ENCODE measurements around the gene KISS1R.
A peak's percentile ranks its signal among the peaks of the same experiment; 100 is the strongest.

Gene KISS1R

DNA sequence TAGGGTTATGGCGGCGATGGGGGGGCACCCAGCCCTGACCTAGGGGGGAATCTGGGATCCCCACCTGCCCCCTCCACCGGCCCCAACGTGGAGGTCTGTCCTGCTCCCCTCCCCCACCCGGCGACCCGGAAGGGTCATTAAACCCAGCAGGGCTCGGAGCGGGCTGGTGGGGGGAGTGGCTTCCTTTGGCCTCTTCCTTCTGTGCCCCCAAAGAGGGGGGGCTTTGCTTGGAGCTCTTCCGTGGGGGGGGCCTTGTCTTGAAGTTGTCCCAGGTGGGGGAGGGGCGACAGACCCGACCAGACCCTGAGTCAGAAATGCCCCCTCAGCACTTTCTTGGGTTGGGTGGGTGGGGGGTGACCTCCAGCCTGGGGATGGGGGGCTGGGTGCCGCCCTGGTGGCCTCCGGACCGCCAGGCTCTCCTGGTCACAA lies 10.2 kb downstream of the KISS1R start:
- no peak for DNase-seq (ENCODE audit: low spot score)
- TF ChIP-seq, protein P1, sequence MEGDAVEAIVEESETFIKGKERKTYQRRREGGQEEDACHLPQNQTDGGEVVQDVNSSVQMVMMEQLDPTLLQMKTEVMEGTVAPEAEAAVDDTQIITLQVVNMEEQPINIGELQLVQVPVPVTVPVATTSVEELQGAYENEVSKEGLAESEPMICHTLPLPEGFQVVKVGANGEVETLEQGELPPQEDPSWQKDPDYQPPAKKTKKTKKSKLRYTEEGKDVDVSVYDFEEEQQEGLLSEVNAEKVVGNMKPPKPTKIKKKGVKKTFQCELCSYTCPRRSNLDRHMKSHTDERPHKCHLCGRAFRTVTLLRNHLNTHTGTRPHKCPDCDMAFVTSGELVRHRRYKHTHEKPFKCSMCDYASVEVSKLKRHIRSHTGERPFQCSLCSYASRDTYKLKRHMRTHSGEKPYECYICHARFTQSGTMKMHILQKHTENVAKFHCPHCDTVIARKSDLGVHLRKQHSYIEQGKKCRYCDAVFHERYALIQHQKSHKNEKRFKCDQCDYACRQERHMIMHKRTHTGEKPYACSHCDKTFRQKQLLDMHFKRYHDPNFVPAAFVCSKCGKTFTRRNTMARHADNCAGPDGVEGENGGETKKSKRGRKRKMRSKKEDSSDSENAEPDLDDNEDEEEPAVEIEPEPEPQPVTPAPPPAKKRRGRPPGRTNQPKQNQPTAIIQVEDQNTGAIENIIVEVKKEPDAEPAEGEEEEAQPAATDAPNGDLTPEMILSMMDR (IDR thresholded peaks at IDR 0.05), result no peak
- Histone ChIP-seq H3K4me3 (peak overlapping the region; percentile 78), H3K27ac (peak overlapping the region; percentile 7 to 70)

DNA sequence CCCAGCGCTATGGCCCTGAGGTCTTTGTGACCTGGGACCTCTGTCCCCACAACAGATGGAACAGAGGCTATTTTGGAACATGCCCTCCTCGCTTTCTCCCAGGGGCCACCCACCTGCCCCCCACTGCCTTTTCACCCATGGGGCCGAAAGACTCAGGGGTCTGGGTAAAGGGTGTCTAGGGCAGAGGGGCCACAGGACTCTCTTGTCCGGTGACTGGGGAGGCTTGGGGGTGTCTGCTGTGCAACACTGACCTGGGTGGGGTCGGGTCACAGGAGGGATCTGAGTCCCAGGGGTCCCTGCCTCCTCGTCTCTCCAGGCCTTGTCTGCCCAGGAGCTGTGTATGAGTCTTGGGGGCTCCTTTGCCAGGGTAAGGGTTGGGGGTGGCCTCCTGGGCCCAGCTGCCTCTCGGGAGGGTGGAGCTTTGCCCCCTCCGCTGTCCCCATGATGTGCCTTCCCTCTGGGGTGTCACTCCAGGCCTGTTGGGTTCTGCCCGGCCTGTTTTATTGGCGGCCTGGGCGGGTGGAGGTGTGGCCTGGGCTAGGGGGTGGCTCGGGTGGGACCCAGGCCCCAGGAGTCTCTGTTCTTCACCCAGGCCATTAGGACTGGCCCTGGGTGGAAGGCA lies 10.8 kb downstream of the KISS1R start:
- no peak for DNase-seq (ENCODE audit: low spot score)
- TF ChIP-seq, protein P1 (IDR thresholded peaks at IDR 0.05), result no peak
- Histone ChIP-seq H3K27ac (peak overlapping the region; percentile 7 to 70), H3K4me3 (peak overlapping the region; percentile 78)

DNA sequence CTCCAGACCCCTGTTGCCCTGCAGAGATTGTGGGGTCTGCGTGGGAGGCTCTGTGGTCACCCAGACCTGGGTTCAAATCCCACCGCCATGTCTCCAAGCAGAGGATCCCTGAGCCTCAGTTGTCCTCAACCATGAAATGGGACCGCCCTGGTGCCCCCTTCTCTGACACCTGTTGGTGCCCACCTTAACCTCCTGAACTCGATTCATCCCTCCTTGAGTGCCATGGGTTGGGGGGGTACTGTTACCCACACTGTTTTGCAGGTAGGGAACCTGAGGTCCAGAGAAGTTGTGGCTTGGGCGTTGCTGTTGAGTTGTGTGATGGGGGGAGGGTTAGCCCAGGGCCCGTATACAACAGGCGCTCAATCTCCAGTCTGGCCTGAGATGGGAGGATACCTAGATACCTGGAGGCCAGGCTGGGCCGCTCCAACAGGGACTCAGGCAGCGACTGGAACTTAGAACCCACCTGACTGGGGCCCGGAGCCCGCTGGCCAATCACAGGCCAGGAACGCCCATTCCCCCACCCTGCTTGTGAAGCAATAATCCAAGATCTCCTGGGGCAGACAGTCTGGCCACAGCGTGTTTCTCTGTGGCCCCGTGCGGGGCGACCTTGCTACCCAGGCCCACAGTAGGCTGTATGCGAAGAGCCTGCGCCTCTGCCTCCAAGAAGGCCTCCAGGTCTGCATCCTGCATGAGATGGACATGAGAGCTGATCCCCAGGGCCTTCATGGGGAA lies 11.5 kb downstream of the KISS1R start:
- DNase-seq (ENCODE audit: low spot score), result no peak
- TF ChIP-seq, protein P1 (IDR thresholded peaks at IDR 0.05), result no peak
- Histone ChIP-seq H3K27ac (peak overlapping the region in 1 of 2 donors; percentile 21), H3K4me3 (no peak overlapping the region)

DNA sequence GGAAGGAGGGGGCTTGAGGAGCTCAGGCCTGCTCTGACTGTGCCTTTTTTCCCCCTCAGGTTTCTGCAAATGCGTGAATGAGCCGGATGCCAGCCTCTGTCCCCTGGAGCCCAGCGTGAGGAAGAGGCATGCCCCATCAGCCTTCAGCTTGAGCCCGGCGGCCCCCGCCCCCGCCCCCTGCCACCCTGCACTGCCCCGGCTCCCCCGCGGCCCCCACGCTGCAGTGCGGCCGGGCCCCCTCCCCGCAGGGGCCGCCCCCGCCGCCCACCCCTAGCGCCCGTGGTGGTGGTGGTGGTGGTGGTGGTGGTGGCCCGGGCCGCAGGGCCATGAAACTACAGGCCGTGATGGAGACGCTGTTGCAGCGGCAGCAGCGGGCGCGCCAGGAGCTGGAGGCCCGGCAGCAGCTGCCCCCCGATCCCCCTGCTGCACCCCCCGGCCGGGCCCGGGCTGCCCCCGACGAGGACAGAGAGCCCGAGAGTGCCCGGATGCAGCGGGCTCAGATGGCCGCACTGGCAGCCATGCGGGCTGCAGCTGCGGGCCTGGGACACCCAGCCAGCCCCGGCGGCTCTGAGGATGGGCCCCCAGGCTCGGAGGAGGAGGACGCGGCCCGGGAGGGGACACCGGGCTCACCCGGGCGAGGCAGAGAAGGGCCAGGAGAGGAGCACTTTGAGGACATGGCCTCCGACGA lies 12.2 kb downstream of the KISS1R start:
- TF ChIP-seq, protein P1 (IDR thresholded peaks at IDR 0.05), result no peak
- Histone ChIP-seq H3K4me3 (no peak overlapping the region), H3K27ac (no peak overlapping the region)
- no peak for DNase-seq (ENCODE audit: low spot score)

DNA sequence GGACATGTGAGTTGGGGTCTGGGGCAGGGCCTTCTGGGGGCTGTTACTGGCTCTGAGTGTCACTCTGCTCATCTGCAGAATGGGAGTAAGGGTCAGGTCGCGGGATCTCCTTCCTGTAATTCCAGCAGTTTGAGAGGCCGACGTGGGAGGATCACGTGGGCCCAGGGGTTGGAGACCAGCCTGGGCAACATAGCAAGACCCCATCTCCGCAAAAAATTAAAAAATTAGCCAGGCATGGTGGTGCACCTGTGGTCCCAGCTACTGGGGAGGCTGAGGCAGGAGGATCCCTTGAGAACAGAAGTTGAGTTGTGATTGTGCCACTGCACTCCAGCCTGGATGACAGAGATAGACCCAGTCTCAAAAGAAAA lies 12.7 kb downstream of the KISS1R start:
- TF ChIP-seq, protein P1 (IDR thresholded peaks at IDR 0.05), result no peak
- DNase-seq (ENCODE audit: low spot score), result no peak
- Histone ChIP-seq H3K4me3 (no peak overlapping the region), H3K27ac (no peak overlapping the region)

DNA sequence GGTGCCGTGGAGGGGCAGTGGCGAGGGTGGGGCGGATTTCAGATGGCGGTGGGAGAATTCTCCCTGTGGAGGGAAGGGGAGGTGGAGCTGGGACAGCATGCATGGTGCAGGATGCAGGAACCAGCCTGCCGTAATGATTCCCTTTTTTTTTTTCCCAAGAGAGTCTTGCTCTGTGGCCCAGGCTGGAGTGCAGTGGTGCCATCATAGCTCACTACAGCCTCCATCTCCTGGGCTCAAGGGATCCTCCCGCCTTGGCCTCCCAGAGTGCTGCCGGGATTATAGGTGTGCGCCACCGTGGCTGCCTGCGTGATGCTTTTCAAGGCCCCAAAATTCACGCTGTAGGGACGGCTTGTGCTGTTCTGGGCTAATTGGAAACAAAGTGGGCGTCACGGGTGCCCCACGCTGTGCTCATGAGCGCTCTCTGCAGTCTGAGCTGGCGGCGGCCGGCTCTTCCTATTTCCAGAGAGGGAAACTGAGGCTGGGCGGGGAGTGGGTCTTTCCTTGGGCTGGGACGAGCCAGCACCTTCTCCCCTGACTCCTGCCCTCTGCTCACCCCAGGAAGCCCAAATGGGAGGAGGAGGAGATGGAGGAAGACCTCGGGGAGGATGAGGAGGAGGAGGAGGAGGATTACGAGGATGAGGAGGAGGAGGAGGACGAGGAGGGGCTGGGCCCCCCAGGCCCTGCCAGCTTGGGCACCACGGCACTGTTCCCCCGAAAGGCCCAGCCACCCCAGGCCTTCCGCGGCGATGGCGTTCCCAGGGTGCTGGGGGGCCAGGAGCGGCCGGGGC lies 14.9 kb downstream of the KISS1R start:
- TF ChIP-seq, protein P1 (IDR thresholded peaks at IDR 0.05), result no peak
- Histone ChIP-seq H3K27ac (peak overlapping the region in 1 of 2 donors; percentile 62), H3K4me3 (no peak overlapping the region)

More for the DNA sequence above, 14.9 kb downstream of the KISS1R start:
- DNase-seq (ENCODE audit: low spot score), result no peak
